ENCODE measurements around the gene KLRF1.

KLRF1 gene

GRCh38 chr12:9793779-9794395 lies 33.4 kb upstream of the KLRF1 start:
- no peak overlapping the region for H3K27ac ChIP-seq (ENCODE audit: low read depth, low read length)
- H3K27me3 ChIP-seq (ENCODE audit: control insufficient read depth, insufficient read depth, low read length), result no peaks in the 10 kb centered on the region
- H3K4me1 ChIP-seq (ENCODE audit: control insufficient read depth, insufficient read depth, low read length), result peaks cover 25% of the 10 kb centered on the region
- H3K36me3 ChIP-seq (ENCODE audit: control insufficient read depth, insufficient read depth, low read length), result no peaks in the 10 kb centered on the region
- peaks cover 5% of the 10 kb centered on the region; the same call in 1 of the 2 replicates for H3K9me3 ChIP-seq (ENCODE audit: control insufficient read depth, insufficient read depth, low read length)
- H3K4me3 ChIP-seq (ENCODE audit: low read depth, low read length), result no peak overlapping the region
- no peak overlapping the region for H3K9ac ChIP-seq (ENCODE audit: low read depth, low read length)

GRCh38 chr12:9794484-9795093 lies 32.7 kb upstream of the KLRF1 start:
- H3K27ac ChIP-seq (ENCODE audit: low read depth, low read length), result no peak overlapping the region
- H3K4me1 ChIP-seq (ENCODE audit: control insufficient read depth, insufficient read depth, low read length), result peaks cover 25% of the 10 kb centered on the region
- H3K4me3 ChIP-seq (ENCODE audit: low read depth, low read length), result no peak overlapping the region

GRCh38 chr12:9795945-9796344 lies 31.3 kb upstream of the KLRF1 start:
- Histone ChIP-seq H3K27ac (ENCODE audit: low read depth, low read length) (no peak overlapping the region), H3K9ac (ENCODE audit: low read depth, low read length) (no peak overlapping the region), H3K4me3 (ENCODE audit: low read depth, low read length) (no peak overlapping the region), H3K9me3 (ENCODE audit: control insufficient read depth, insufficient read depth, low read length) (no peaks in the 10 kb centered on the region), H3K27me3 (ENCODE audit: control insufficient read depth, insufficient read depth, low read length) (no peaks in the 10 kb centered on the region), H3K4me1 (ENCODE audit: control insufficient read depth, insufficient read depth, low read length) (peaks cover 25% of the 10 kb centered on the region), H3K36me3 (ENCODE audit: control insufficient read depth, insufficient read depth, low read length) (no peaks in the 10 kb centered on the region)

More at GRCh38 chr12:9794484-9795093, 32.7 kb upstream of the KLRF1 start:
- peaks cover 2% of the 10 kb centered on the region; the same call in 1 of the 2 replicates for H3K9me3 ChIP-seq (ENCODE audit: control insufficient read depth, insufficient read depth, low read length)
- H3K27me3 ChIP-seq (ENCODE audit: control insufficient read depth, insufficient read depth, low read length), result no peaks in the 10 kb centered on the region
- no peak overlapping the region for H3K9ac ChIP-seq (ENCODE audit: low read depth, low read length)
- no peaks in the 10 kb centered on the region for H3K36me3 ChIP-seq (ENCODE audit: control insufficient read depth, insufficient read depth, low read length)

GRCh38 chr12:9796346-9796745 lies 30.9 kb upstream of the KLRF1 start:
- H3K4me1 ChIP-seq (ENCODE audit: control insufficient read depth, insufficient read depth, low read length), result peaks cover 25% of the 10 kb centered on the region
- no peaks in the 10 kb centered on the region for H3K27me3 ChIP-seq (ENCODE audit: control insufficient read depth, insufficient read depth, low read length)
- H3K9ac ChIP-seq (ENCODE audit: low read depth, low read length), result no peak overlapping the region
- no peaks in the 10 kb centered on the region for H3K36me3 ChIP-seq (ENCODE audit: control insufficient read depth, insufficient read depth, low read length)
- no peaks in the 10 kb centered on the region for H3K9me3 ChIP-seq (ENCODE audit: control insufficient read depth, insufficient read depth, low read length)
- H3K4me3 ChIP-seq (ENCODE audit: low read depth, low read length), result no peak overlapping the region
- H3K27ac ChIP-seq (ENCODE audit: low read depth, low read length), result no peak overlapping the region

- no peak overlapping the region for H3K27ac ChIP-seq (ENCODE audit: low read depth, low read length)
- H3K9me3 ChIP-seq (ENCODE audit: control insufficient read depth, insufficient read depth, low read length), result no peaks in the 10 kb centered on the region
- H3K4me1 ChIP-seq (ENCODE audit: control insufficient read depth, insufficient read depth, low read length), result peaks cover 25% of the 10 kb centered on the region
- H3K27me3 ChIP-seq (ENCODE audit: control insufficient read depth, insufficient read depth, low read length), result no peaks in the 10 kb centered on the region
- H3K4me3 ChIP-seq (ENCODE audit: low read depth, low read length), result no peak overlapping the region
- H3K9ac ChIP-seq (ENCODE audit: low read depth, low read length), result no peak overlapping the region
- no peaks in the 10 kb centered on the region for H3K36me3 ChIP-seq (ENCODE audit: control insufficient read depth, insufficient read depth, low read length)
Observed at GRCh38 chr12:9796971-9797370, 30.3 kb upstream of the KLRF1 start.

GRCh38 chr12:9797722-9798619 lies 29.3 kb upstream of the KLRF1 start:
- H3K4me1 ChIP-seq (ENCODE audit: control insufficient read depth, insufficient read depth, low read length), result peaks cover 25% of the 10 kb centered on the region
- no peaks in the 10 kb centered on the region for H3K9me3 ChIP-seq (ENCODE audit: control insufficient read depth, insufficient read depth, low read length)
- no peak overlapping the region for H3K9ac ChIP-seq (ENCODE audit: low read depth, low read length)
- H3K4me3 ChIP-seq (ENCODE audit: low read depth, low read length), result no peak overlapping the region
- no peaks in the 10 kb centered on the region for H3K36me3 ChIP-seq (ENCODE audit: control insufficient read depth, insufficient read depth, low read length)
- H3K27me3 ChIP-seq (ENCODE audit: control insufficient read depth, insufficient read depth, low read length), result no peaks in the 10 kb centered on the region
- H3K27ac ChIP-seq (ENCODE audit: low read depth, low read length), result no peak overlapping the region

GRCh38 chr12:9799961-9800360 lies 27.3 kb upstream of the KLRF1 start:
- Histone ChIP-seq H3K4me3 (ENCODE audit: low read depth, low read length) (no peak overlapping the region), H3K9me3 (ENCODE audit: control insufficient read depth, insufficient read depth, low read length) (no peaks in the 10 kb centered on the region), H3K4me1 (ENCODE audit: control insufficient read depth, insufficient read depth, low read length) (peaks cover 10% of the 10 kb centered on the region)

GRCh38 chr12:9805883-9806282 lies 21.4 kb upstream of the KLRF1 start:
- Histone ChIP-seq H3K9me3 (ENCODE audit: control insufficient read depth, insufficient read depth, low read length) (no peaks in the 10 kb centered on the region), H3K27ac (ENCODE audit: low read depth, low read length) (no peak overlapping the region), H3K9ac (ENCODE audit: low read depth, low read length) (no peak overlapping the region), H3K27me3 (ENCODE audit: control insufficient read depth, insufficient read depth, low read length) (no peaks in the 10 kb centered on the region), H3K4me1 (ENCODE audit: control insufficient read depth, insufficient read depth, low read length) (no peaks in the 10 kb centered on the region), H3K36me3 (ENCODE audit: control insufficient read depth, insufficient read depth, low read length) (no peaks in the 10 kb centered on the region), H3K4me3 (ENCODE audit: low read depth, low read length) (no peak overlapping the region)

More at GRCh38 chr12:9799961-9800360, 27.3 kb upstream of the KLRF1 start:
- no peak overlapping the region for H3K27ac ChIP-seq (ENCODE audit: low read depth, low read length)
- H3K27me3 ChIP-seq (ENCODE audit: control insufficient read depth, insufficient read depth, low read length), result no peaks in the 10 kb centered on the region
- H3K9ac ChIP-seq (ENCODE audit: low read depth, low read length), result no peak overlapping the region
- H3K36me3 ChIP-seq (ENCODE audit: control insufficient read depth, insufficient read depth, low read length), result no peaks in the 10 kb centered on the region

GRCh38 chr12:9806714-9807113 lies 20.6 kb upstream of the KLRF1 start:
- H3K4me1 ChIP-seq (ENCODE audit: control insufficient read depth, insufficient read depth, low read length), result no peaks in the 10 kb centered on the region
- no peaks in the 10 kb centered on the region for H3K36me3 ChIP-seq (ENCODE audit: control insufficient read depth, insufficient read depth, low read length)
- no peak overlapping the region for H3K9ac ChIP-seq (ENCODE audit: low read depth, low read length)
- H3K9me3 ChIP-seq (ENCODE audit: control insufficient read depth, insufficient read depth, low read length), result no peaks in the 10 kb centered on the region
- H3K4me3 ChIP-seq (ENCODE audit: low read depth, low read length), result no peak overlapping the region
- H3K27me3 ChIP-seq (ENCODE audit: control insufficient read depth, insufficient read depth, low read length), result no peaks in the 10 kb centered on the region
- no peak overlapping the region for H3K27ac ChIP-seq (ENCODE audit: low read depth, low read length)

- H3K36me3 ChIP-seq (ENCODE audit: control insufficient read depth, insufficient read depth, low read length), result no peaks in the 10 kb centered on the region
- no peak overlapping the region for H3K4me3 ChIP-seq (ENCODE audit: low read depth, low read length)
- no peaks in the 10 kb centered on the region for H3K27me3 ChIP-seq (ENCODE audit: control insufficient read depth, insufficient read depth, low read length)
- no peaks in the 10 kb centered on the region for H3K4me1 ChIP-seq (ENCODE audit: control insufficient read depth, insufficient read depth, low read length)
- no peak overlapping the region for H3K9ac ChIP-seq (ENCODE audit: low read depth, low read length)
- H3K27ac ChIP-seq (ENCODE audit: low read depth, low read length), result no peak overlapping the region
- H3K9me3 ChIP-seq (ENCODE audit: control insufficient read depth, insufficient read depth, low read length), result no peaks in the 10 kb centered on the region
Observed at GRCh38 chr12:9808504-9808903, 18.8 kb upstream of the KLRF1 start.

GRCh38 chr12:9809338-9809737 lies 17.9 kb upstream of the KLRF1 start:
- Histone ChIP-seq H3K9ac (ENCODE audit: low read depth, low read length) (no peak overlapping the region), H3K9me3 (ENCODE audit: control insufficient read depth, insufficient read depth, low read length) (no peaks in the 10 kb centered on the region), H3K27ac (ENCODE audit: low read depth, low read length) (no peak overlapping the region), H3K4me3 (ENCODE audit: low read depth, low read length) (no peak overlapping the region), H3K36me3 (ENCODE audit: control insufficient read depth, insufficient read depth, low read length) (no peaks in the 10 kb centered on the region), H3K27me3 (ENCODE audit: control insufficient read depth, insufficient read depth, low read length) (no peaks in the 10 kb centered on the region), H3K4me1 (ENCODE audit: control insufficient read depth, insufficient read depth, low read length) (no peaks in the 10 kb centered on the region)
